HG03342 (cell line): ENCODE results near the gene DMAC2.
"Not testable (repeated sequence)": the region's sequence is repeated elsewhere in the genome, so short reads cannot be mapped to it uniquely, and the experiment has no call there.

Experiments
- ATAC-seq: cut with Tn5 transposase; IDR thresholded peaks from one replicate; pipeline ENCODE4 v1.9.1; 2021; ENCODE audit warnings: mild to moderate bottlenecking, moderate library complexity; ENCODE audit not compliant: unreplicated experiment

DMAC2 gene

GRCh38 chr19:41424335-41425173, 15.2 kb downstream of the DMAC2 start:
- no peak for ATAC-seq

GRCh38 chr19:41422955-41423354, 16.8 kb downstream of the DMAC2 start:
- no peak for ATAC-seq

GRCh38 chr19:41422456-41422855, 17.3 kb downstream of the DMAC2 start:
- no peak for ATAC-seq

- no peak for ATAC-seq
Measured at GRCh38 chr19:41421973-41422372, 17.7 kb downstream of the DMAC2 start.

GRCh38 chr19:41421314-41421713, 18.4 kb downstream of the DMAC2 start:
- ATAC-seq: no peak

GRCh38 chr19:41420101-41420880, 19.4 kb downstream of the DMAC2 start:
- no peak for ATAC-seq

- ATAC-seq: no peak
Measured at GRCh38 chr19:41416194-41416674, 23.5 kb downstream of the DMAC2 start.

- ATAC-seq: no peak
Measured at GRCh38 chr19:41415154-41415571, 24.5 kb downstream of the DMAC2 start.

GRCh38 chr19:41414461-41414860, 25.3 kb downstream of the DMAC2 start:
- ATAC-seq: no peak

- no peak for ATAC-seq
Measured at GRCh38 chr19:41413947-41414346, 25.8 kb downstream of the DMAC2 start.

- no peak for ATAC-seq
Measured at GRCh38 chr19:41412953-41413352, 26.8 kb downstream of the DMAC2 start.

- no peak for ATAC-seq
Measured at GRCh38 chr19:41411968-41412265, 27.8 kb downstream of the DMAC2 start.

GRCh38 chr19:41411100-41411967, 28.4 kb downstream of the DMAC2 start:
- ATAC-seq: no peak

GRCh38 chr19:41410336-41411054, 29.2 kb downstream of the DMAC2 start:
- ATAC-seq: no peak

GRCh38 chr19:41409288-41409687, 30.4 kb downstream of the DMAC2 start:
- no peak for ATAC-seq

GRCh38 chr19:41408846-41409245, 30.9 kb downstream of the DMAC2 start:
- not testable (repeated sequence) for ATAC-seq

- ATAC-seq: no peak
Measured at GRCh38 chr19:41408256-41408655, 31.5 kb downstream of the DMAC2 start.

- ATAC-seq: no peak
Measured at GRCh38 chr19:41407271-41407670, 32.4 kb downstream of the DMAC2 start.

- no peak for ATAC-seq
Measured at GRCh38 chr19:41405776-41406175, 33.9 kb downstream of the DMAC2 start.

GRCh38 chr19:41403181-41403970, 36.3 kb downstream of the DMAC2 start:
- no peak for ATAC-seq
